Lower leg skin (tissue), 3 donors: Measurements from ENCODE around the gene ITPKC.

Experiments used
- CTCF ChIP-seq, 3 donors: fragments of 450-650 bp; IDR thresholded peaks; one replicate each; pipeline ENCODE4 v1.5.1; 2016; ENCODE audit warnings: antibody characterized with exemption in 3 of 3, mild to moderate bottlenecking in 3 of 3, moderate library complexity in 2 of 3
- POLR2A ChIP-seq, 2 donors: fragments of 450-650 bp; IDR thresholded peaks; one replicate each; pipeline ENCODE4 v1.6.1; 2016 to 2017; ENCODE audit warnings: antibody characterized with exemption in 2 of 2, mild to moderate bottlenecking in 1 of 2, moderate library complexity in 1 of 2

- no peak for TF ChIP-seq CTCF (IDR thresholded peaks at IDR 0.05)
- TF ChIP-seq POLR2A (IDR thresholded peaks at IDR 0.05), result no peak
Observed at GRCh38 chr19:40701758-40702157, 15.2 kb upstream of the ITPKC start.
